ENCODE measurements around the gene RAB35. TPM values are rescaled to one million over a fixed set of nuclear protein-coding genes. Genes with fewer than 3 reads are reported as not detected.

Gene RAB35
- total RNA-seq, 1 donor from 2014 or later = 23.6 TPM

Small RNAs within 50 kb of the gene (microRNA-seq; reads per million reads assigned to microRNA genes)
- not detected for gene MIR4498

Other genes starting within 250 kb of the RAB35 start
- 2.6 TPM for gene CIT, start 239.4 kb downstream of the RAB35 start, total RNA-seq
- gene BICDL1, start 127.5 kb downstream of the RAB35 start, total RNA-seq = 0.35 TPM
- 30.5 TPM for gene GCN1, start 78.0 kb upstream of the RAB35 start, total RNA-seq
- gene RPLP0, start 84.4 kb upstream of the RAB35 start, total RNA-seq = 693 TPM
- 47.1 TPM for gene PXN, start 149.0 kb upstream of the RAB35 start, total RNA-seq
- 41,112 TPM for gene RNU4-2, start 175.2 kb upstream of the RAB35 start, total RNA-seq
- gene RNU4-1, start 176.5 kb upstream of the RAB35 start, total RNA-seq = 3,793 TPM
- 8.6 TPM for gene SIRT4, start 185.6 kb upstream of the RAB35 start, total RNA-seq
- not detected for gene PLA2G1B, start 211.0 kb upstream of the RAB35 start, total RNA-seq

Measured in Right ventricle myocardium superior (tissue), 1 donor.